ENCODE measurements around the gene ITGA11.

The ITGA11 gene

DNA sequence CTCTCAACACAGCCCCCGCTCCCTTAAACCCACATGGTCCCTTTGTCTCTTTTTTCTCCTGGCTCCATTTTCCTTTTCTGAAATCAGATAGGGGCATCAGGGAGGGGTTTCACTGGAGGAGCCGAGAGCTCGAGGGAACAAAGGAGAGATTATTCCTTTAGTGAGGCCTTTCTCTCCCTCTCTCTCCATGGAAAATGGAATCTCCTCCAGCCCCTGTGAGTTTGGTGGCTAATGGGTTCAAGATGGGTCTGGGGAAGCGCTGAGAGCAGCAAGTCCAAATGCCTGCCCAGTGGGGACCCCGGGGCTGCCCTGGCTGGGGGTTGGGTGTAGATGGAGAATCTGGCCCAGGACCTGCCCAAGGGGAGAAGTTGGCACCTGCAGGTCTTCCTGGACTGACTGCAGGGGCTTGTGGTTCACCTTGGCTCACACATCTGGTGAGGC is 56.8 kb downstream of the ITGA11 start:
- DNase-seq (ENCODE audit: low read depth): no peak

DNA sequence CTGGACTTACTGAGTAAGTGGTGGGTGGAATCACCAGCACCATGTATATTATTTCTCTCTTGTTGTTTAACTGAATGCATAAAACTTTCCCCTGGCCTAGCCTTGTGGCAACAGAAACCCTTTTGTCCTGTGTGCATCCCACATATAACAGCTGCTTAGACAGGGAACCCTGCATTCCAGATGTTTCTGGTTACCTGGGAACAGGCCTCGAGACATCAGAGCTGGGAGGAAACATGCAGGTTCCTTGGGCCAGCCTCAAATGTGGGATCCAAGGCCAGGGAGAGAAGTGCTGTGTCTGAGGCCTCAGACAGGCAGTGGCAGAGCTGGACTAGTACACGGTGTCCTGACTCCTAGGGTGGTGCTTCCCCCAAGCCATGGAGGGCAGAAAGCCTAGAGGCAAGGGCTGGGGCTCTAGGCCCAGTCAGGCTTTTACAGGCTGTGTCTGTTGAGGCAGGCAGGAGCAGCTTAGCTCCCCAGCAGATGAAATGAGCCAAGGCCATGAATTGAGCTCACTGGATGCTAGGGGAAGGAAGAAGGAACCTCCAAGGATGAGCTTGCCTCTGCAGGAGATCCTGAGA is 57.7 kb downstream of the ITGA11 start:
- no peak for DNase-seq (ENCODE audit: low read depth)

DNA sequence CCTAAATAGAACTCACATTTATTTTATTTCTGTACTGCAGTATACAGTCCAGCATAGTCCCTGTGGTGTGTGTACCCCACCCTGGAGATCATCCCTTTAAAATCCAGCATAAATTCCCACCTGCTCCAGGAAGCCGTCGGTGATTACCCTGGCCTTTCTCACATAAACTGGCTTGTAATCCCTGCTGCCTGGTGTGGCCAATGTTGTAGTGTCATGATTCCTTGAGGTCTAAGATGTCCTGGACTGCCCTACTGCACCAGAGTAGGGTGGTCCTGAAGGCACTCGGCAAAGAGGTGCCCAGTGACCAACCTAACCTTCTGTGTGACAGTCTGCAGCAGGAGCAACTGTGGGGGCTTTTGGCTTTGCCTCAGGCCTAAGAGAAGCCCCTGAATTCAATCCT is 58.9 kb downstream of the ITGA11 start:
- DNase-seq (ENCODE audit: low read depth): no peak

DNA sequence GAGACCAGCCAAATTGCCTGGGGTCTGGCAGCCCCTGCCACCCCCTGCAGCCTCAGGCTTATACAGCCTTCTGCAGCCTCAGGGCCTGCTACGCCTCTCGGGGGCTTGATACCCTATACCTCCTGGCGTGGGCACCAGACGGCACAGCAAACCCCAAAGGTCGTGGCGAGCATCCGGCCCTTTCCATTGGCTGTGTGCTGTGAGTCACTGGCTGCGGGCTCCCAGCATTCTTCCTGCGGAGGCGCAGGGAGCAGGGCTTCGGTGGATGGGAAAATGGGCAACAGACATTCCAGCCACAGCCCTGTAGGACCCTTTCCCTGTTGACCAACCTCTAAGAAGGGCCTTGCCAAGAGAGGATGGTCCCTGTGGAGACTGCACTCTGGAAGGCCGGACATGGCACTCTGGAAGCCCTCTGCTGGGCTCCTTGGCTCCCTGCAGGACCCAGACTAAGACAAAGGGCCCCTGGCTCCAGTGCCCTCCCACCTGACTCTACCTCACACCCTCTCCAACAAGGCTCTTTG is 59.6 kb downstream of the ITGA11 start:
- DNase-seq (ENCODE audit: low read depth): no peak

DNA sequence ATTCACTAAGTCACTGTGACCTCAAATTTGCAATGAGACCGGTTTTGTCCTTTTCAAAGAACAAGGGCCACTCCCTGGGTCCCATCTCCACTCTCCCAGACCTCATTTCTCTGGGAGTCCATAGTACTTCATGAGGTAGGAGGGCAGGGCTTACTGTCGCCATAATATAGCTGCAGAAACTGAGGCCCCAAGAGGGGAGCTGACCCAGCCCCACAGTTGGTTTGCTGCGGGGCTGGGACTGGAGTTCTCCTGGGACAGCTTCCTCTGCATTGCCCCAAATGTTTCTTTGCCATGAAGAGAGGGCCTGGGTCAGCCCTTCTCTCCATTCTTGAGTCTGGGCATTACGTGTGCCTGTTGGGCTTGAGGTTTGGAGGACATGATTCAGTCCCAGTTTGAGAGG is 60.1 kb downstream of the ITGA11 start:
- DNase-seq (ENCODE audit: low read depth): no peak

DNA sequence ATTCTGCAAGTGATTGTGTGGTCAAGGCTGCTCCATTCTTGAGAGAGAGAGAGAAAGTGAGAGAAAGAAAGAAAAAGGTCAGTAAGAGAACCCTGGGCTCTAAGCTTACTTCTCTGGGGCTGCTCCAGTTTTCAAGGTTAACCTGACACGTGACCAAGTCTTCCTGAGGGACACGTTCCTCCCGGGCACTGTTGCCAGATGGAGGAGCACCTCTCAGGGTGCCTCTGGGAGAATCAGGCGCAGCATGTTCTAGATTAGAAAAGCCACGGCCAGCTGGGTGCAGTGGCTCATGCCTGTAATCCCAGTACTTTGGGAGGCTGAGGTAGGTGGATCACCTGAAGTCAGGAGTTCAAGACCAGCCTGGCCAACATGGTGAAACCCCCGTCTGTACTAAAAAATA is 60.8 kb downstream of the ITGA11 start:
- no peak for DNase-seq (ENCODE audit: low read depth)

DNA sequence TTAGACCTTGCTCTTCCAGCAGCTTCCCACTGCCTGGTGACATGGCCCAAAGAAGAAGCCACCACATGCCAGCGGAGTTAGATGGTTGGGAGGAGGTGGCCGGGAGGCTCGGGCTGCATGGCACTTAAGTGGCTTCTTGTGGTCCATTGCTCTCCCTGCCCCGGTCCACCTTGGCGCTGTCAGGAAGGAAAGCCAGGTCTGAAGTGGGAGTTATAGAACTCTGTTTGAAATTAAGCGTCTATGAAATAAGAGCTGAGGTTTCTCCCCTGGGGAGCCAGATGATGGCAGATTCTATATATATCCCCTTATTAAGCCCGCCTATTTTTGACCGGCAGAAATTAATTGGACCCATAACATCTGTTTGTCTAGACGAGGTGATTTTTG is 61.2 kb downstream of the ITGA11 start:
- no peak for DNase-seq (ENCODE audit: low read depth)

DNA sequence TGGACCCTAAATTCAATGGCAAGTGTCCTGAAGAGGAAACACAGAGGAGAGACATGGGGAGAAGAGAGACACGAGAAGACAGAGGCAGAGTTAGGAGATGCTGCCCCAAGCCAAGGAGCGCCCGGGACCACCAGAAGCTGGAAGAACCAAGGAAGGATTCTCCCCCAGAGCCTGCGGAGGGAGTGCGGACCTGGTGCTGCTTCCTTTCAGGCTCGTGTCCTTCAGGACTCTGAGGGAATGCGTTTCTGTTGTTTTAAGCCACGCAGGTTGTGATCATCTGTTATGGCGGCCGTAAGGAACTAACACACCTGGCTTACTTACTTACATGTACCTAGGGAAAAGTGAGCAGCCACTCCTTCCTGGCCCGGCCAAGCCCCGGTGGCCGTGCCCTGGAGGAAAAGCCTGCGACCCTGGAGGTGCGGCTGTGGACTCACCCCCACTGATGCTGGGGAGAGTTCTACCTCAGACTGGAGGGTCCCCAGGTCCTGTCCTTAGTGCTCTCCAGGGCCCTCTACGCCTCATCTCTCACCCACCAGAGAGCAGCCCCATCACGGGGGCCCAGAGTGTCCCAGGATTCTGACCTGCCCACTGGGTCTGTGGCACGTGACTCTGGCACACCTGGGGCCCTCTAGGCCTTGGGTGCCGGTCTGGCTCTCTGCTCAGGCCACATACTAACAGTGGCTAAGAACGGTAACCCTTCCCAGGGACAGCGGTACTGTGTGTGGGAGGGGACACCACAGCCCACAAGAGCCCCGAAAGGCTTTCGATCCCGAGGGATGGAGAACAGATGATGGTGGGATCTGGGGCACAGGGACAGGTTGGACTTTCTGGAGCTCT is 61.8 kb downstream of the ITGA11 start:
- no peak for DNase-seq (ENCODE audit: low read depth)

DNA sequence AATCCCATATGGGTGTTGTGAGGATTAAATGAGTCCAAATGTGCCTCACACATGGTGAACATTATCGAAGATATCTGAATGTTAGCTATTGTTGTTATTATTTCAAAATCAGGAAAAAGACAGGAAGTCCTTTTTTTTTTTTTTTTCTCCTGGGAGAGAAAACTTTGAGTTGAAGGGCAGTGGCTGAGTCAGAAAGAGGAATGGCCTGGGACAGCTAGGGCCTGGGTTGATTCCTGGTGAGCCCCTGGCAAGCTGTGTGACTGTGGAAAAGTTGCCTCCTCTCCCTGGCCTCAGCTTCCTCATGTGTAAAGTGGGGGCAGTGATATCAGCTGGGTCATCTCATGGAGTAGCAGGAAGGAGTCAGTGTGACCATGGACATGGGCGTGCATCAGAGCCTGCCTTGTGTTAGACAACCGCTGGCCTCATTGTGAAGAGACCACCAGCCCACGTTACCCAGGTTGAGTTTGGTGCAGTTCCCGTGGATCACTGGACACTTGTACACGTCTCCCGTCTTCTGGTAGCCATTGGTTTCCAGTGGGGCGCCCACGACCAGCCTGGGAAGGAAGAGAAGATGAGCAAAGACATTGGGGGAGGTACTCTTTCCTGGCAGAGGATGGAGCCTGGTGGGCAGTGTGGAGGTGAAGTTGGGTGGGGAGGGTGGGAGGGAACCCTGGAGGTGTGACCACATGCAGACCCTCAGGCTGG is 63.1 kb downstream of the ITGA11 start:
- no peak for DNase-seq (ENCODE audit: low read depth)

DNA sequence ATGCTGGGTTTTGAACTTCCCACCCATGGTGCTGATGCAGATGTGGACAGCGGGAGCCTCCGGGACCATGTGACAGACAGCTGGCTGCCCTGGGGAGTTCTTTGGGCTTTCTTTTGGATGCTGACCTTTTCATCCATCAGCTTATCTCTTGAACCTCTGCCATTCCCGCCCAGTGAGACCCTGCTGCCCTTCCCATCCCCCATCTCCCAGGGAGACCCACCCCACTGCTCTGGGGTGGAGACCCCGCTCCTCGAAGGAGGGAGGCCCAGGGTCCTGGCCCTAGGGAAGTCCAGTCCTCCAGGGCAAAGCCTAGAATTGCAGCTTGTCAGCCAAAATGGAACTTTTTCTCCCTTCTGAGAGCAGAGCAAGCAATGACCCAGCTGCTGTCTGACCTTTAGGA is 64.0 kb downstream of the ITGA11 start:
- DNase-seq (ENCODE audit: low read depth): no peak

DNA sequence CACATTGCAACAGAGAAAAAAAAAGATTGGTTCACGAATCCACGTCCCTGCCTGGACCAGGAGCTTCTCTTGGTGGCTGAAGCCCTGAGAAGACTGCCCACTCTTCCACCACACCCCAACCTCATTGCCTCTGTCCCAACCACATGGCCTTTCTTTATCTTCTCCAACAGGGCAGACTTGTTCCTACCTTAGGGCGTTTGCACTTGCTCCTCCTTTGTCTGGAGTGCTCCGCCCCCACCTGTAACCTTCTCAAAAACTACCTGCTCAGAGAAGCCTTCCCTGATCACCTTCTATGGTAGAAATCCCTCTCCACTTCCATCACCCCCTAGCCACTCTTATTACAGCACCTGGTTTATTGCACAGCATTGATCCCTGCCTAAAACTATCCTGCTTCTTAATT is 64.7 kb downstream of the ITGA11 start:
- DNase-seq (ENCODE audit: low read depth): no peak

DNA sequence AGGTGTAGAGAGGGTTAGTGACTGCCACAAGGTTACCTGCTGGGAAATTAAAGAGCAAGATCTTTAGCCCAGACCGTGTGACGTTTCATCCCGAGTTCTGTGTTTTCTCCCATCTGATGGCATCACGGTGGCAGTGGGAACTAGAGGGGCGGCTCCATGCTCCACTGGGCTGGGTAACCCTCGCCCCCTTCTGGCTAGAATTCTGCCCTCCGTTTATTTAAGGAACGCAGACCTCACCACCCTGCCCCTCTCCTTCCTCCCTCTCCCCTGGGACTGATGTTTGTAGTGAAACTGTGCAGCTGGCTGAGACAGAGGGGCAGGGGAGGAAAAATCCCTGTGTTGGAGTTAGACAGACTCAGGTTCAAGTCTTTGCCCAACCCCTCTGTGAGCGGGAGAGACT is 65.6 kb downstream of the ITGA11 start:
- DNase-seq (ENCODE audit: low read depth): no peak

DNA sequence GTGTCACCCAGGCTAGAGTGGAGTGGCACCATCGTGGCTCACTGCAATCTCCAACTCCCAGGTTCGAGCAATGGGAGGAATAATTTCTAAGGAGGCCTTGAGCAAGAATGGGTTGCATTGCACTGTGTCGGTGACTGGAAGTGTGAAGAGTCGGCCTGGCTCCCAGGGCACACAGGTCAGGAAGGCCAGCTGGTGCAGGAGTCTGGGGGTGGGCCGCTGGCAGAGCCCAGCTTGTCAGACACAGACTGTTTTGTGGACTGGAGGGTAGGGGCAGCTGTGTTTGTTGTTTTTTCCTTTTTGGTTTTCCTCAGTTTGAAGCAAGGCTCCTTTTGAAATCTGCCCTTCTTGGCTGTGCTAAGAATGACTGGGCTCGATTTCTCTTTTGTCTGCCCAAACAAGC is 66.2 kb downstream of the ITGA11 start:
- no peak for DNase-seq (ENCODE audit: low read depth)

DNA sequence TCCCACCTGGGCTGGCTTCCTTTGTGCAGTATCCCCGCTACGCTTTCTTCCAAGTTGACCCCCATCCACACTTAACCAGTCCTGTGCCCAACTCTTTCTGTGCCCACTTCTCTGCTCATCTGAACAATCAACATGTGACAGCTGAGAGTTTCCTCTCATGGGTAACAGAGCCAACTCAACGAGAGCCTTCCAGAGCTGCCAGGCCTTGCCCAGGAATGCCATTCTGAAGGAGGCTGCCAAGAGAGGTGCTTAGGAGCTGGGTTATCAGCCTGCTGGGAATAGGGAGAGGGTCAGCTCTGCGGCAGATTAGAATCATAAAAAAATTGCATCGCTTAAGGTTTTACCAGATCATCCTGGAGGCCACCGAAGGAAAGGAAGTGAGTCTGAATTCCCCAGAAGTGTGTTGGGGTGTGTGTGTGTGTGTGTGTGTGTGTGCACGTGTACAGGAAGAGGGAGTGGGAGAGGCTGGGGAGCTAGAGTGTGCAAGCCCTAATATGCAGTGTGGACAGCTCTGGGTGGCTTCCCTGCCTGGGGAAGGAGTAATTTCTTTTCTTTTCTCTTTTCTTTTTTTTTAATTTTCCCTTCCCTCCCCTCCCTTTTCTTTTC is 66.7 kb downstream of the ITGA11 start:
- no peak for DNase-seq (ENCODE audit: low read depth)

DNA sequence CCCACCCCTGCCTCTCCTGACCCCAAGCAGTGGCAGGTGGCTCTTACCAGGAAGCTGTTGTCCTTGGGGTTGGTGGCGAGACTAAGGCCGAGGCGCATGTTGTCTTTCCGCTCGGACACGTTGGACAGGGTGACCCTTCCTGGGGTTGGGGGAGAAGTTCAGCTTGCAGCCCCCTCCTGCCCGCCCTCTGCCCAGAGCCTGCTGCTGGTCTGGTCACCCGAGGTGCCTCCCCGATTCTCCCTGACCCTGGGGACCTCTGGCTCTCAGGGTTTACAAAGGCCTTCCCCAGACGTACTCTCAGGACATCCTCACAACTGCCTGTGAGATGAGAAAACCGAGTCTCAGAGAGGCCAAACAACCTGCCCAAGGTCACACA is 67.3 kb downstream of the ITGA11 start:
- no peak for DNase-seq (ENCODE audit: low read depth)

DNA sequence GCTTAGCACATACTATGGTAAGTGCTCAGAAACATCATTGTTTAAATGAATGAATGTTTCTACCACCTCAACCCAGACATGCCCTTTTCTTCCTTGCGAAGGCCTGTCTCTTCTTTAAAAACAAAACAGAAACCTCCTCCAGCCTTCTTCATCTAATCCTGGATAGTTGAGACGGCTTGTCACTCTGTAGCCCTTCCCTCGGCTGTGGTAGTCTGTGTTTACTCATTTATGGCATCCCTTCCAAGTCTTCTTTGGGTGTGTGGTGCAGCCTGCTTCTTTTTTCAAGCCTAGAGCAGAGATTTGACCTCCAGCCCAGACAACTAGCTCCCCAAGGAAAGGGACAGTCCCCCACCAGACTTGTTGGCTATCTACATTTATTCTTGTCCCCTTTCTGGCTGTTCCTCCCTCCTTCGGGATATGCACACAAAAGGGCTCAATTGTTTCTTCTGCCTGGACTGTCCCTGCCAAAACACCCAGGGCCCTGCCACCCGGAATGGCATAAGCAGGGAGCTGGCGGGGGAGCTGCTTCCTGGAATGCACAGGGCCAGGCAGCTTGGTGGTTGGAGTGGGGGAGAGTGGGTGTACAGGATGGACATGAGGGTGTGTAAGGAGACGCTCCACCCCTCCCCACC is 67.8 kb downstream of the ITGA11 start:
- DNase-seq (ENCODE audit: low read depth): no peak

DNA sequence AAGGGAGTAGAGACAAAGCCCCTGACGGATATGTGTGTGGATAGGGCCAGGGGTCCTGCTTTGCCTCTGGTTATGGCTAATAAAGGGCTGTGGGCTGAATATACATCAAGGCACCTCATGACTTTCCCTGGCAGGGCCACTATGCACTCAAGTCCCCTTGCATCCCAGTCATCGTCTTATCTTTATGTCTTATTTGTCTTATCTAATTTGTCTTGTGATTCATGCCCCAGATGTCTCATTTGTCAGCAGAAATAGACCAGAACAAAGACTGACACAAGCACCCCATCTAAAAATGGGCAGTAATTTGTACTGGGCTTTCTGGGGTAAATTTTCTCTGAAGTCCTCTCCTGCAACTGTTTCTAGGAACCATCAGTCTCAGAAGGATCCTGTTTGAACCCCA is 68.6 kb downstream of the ITGA11 start:
- no peak for DNase-seq (ENCODE audit: low read depth)

DNA sequence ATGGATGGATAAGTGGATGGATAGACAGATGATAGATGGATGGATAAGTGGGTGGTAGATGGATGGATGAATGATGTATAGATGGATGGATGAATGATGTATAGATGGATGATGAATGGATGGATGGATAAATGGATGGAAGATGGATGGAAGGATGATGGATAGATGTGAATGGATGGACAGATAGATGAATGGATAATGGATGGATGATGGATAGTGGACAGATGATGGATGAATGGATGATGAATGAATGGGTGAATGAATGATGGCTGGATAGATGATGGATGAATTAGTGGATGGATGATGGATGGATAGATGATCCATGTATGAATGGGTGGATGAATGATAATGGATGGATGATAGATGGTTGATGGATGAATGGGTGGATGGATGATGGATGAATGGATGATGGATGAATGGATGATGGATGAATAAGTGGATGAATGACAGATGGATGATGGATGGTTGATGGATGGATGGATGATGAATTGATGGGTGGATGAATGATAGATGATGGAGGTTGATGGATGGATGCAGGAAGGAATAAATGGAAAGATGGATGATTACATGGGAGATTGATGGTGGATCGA is 69.3 kb downstream of the ITGA11 start:
- no peak for DNase-seq (ENCODE audit: low read depth)

DNA sequence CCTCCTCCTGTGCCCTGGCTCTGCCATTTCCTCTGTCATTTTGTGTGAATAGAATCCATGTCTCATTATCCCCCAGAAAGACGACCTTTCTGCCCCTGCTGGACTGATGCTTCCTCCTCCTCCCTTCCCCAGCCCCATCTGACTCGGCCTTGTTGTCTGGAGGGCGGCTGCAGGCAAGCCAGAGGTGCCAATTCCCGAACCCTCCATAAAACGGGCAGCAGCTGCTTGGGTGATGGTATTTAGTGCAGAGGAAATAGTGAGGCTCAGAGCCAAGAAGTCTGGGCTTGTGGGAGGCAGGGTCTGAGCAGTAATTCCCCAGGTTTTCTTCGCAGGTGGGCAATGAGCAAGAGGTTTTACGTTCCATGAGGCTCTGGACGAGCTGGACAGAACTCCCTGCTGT is 71.2 kb downstream of the ITGA11 start:
- no peak for DNase-seq (ENCODE audit: low read depth)

DNA sequence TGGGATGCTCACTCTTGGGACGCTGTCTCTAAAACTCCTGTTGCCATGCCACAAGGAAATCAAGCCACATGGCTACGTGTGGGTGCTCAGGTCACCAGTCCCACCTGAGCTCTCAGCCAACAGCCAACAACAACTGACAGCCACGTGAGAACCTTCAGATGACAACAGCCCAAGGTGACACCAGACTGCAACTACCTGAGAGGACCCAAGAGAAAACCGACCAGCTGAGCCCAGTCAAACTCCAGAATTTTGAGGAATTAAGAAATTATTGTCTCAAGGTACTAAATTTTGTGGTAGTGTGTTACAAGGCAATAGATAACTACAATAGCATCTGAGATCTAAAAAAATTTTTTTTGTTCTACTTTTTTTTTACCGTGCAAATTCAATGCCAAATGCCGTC is 75.2 kb downstream of the ITGA11 start:
- DNase-seq (ENCODE audit: low read depth): no peak

DNA sequence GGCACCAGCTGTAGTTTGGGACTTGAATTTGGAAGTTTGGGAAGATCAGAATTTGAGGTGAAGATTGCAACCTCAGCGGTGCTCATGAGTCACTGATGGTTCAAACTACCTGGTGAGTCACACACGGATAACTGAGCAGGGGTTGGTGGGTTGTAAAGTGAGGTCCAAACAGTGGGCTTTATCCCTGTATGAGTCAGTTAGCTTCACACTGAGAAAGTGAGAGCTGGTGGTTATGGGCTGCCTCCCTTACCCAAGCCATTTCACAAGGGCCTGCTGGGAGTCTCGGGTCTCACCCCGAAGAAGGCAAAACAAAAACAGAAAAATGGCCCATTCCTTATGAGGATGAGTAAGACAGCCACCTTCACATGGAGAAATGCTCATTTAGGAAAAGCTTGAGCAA is 77.0 kb downstream of the ITGA11 start:
- no peak for DNase-seq (ENCODE audit: low read depth)

DNA sequence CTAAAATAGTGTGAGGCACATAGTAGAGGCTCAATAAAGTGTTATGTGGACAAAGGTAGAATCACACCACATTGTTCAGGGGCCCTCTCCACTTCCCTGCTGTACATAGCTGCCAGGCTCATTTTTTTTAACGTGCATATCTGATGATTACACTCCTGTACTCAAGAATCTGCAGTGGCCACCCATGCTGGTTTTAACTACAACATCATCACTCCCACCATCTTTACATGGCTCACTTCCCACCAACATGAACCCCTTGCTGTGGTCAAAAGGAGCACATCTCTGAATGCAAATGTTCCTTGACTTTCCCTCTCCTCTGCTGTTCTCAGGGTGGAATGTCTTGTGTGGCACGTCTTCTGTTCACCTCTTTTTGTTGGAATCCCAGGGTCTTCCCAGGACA is 77.7 kb downstream of the ITGA11 start:
- no peak for DNase-seq (ENCODE audit: low read depth)
